ENCODE measurements around the gene TTLL9.

DNA sequence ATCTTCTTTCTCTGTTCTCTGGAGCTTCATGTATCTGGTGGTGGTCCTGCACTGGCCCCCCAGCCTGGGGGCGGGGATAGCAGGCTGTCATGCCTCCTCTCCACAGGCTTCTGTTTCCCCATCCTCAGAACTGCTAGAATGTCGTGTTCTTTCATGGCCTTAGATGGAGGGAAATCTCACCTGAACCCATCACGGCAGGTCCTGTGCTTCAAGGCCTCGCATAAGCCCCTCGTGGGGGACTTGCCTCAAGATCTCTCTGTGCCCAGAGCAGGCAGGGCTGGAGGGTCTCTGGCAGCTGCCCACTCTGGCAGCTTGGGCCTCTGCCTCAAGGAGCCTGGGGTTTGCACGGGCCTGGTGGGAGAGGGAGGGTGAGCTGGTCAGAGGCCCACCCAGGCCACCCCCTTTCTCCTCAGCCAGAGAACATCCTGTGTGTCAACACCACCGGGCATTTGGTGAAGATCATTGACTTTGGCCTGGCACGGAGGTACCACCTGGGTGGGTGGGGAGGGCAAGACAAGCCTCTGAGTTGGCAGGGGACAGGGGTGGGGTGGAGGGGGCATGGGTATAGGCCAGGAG is 39.9 kb upstream of the TTLL9 start:
- TF ChIP-seq CTCF (IDR thresholded peaks at IDR 0.05; ENCODE audit: poor library complexity, severe bottlenecking) (no peak), EZH2 (IDR thresholded peaks at IDR 0.05; ENCODE audit: borderline replicate concordance, insufficient read depth, low read length, poor library complexity, severe bottlenecking) (no peak), RAD21 (conservative IDR thresholded peaks at IDR 0.05) (no peak)

Measured in neural cell (in vitro differentiated cells).